ENCODE measurements around the gene ROBO2. TPM values are rescaled to one million over a fixed set of nuclear protein-coding genes. Genes with fewer than 3 reads are reported as not detected.

ROBO2 gene
- total RNA-seq, 1 donor from 2014 or later: 11.0 TPM

- Histone ChIP-seq H3K36me3 (no peaks in the 10 kb centered on the region), H3K4me3 (no peak overlapping the region), H3K27me3 (no peaks in the 10 kb centered on the region), H3K9me3 (no peaks in the 10 kb centered on the region), H3K4me1 (no peaks in the 10 kb centered on the region), H3K27ac (no peak overlapping the region)
- intact Hi-C loops (cut with DNase I): loop anchor here (10.0 kb wide), 1 partner anchor 206 kb away; the partner anchor contains the start of gene ROBO2
- no peak for DNase-seq (ENCODE audit: extremely low spot score in 2 of 2)
- TF ChIP-seq CTCF (IDR thresholded peaks at IDR 0.05) (no peak), POLR2A (IDR thresholded peaks at IDR 0.05) (no peak), POLR2AphosphoS5 (IDR thresholded peaks at IDR 0.05; ENCODE audit: insufficient read depth in 1 of 2, low read depth in 1 of 2) (no peak)
These were observed 211.2 kb downstream of the ROBO2 start for GRCh38 chr3:77251136-77251535.

GRCh38 chr3:77254967-77255831 lies 215.3 kb downstream of the ROBO2 start:
- TF ChIP-seq CTCF (IDR thresholded peaks at IDR 0.05) (peak; percentile 38 to 62 (median 56)), POLR2A (IDR thresholded peaks at IDR 0.05) (no peak), POLR2AphosphoS5 (IDR thresholded peaks at IDR 0.05; ENCODE audit: insufficient read depth in 1 of 2, low read depth in 1 of 2) (peak in 1 of 2 donors; percentile 23)
- Histone ChIP-seq H3K4me3 (no peak overlapping the region), H3K27ac (no peak overlapping the region), H3K27me3 (no peaks in the 10 kb centered on the region), H3K36me3 (no peaks in the 10 kb centered on the region), H3K4me1 (no peaks in the 10 kb centered on the region), H3K9me3 (no peaks in the 10 kb centered on the region)
- DNase-seq (ENCODE audit: extremely low spot score in 2 of 2): no peak
- intact Hi-C loops (cut with DNase I): loop anchor here (10.0 kb wide), 1 partner anchor 210 kb away; the partner anchor contains the start of gene ROBO2

GRCh38 chr3:77256584-77257503 lies 216.9 kb downstream of the ROBO2 start:
- H3K27me3 ChIP-seq: no peaks in the 10 kb centered on the region
- no peak overlapping the region for H3K27ac ChIP-seq
- TF ChIP-seq CTCF (IDR thresholded peaks at IDR 0.05) (no peak), POLR2AphosphoS5 (IDR thresholded peaks at IDR 0.05; ENCODE audit: insufficient read depth in 1 of 2, low read depth in 1 of 2) (no peak), POLR2A (IDR thresholded peaks at IDR 0.05) (no peak)
- no peaks in the 10 kb centered on the region for H3K4me1 ChIP-seq
- no peaks in the 10 kb centered on the region for H3K9me3 ChIP-seq
- intact Hi-C loops (cut with DNase I): loop anchor here (10.0 kb wide), 1 partner anchor 212 kb away; the partner anchor contains the start of gene ROBO2
- H3K36me3 ChIP-seq: no peaks in the 10 kb centered on the region
- H3K4me3 ChIP-seq: no peak overlapping the region
- no peak for DNase-seq (ENCODE audit: extremely low spot score in 2 of 2)

- no peak for TF ChIP-seq POLR2AphosphoS5 (IDR thresholded peaks at IDR 0.05; ENCODE audit: insufficient read depth in 1 of 2, low read depth in 1 of 2)
- TF ChIP-seq CTCF (IDR thresholded peaks at IDR 0.05): no peak
- no peak for TF ChIP-seq POLR2A (IDR thresholded peaks at IDR 0.05)
- H3K27ac ChIP-seq: no peak overlapping the region
- H3K4me1 ChIP-seq: no peaks in the 10 kb centered on the region
- H3K36me3 ChIP-seq: no peaks in the 10 kb centered on the region
- intact Hi-C loops (cut with DNase I): loop anchor here (10.0 kb wide), 1 partner anchor 215 kb away; the partner anchor contains the start of gene ROBO2
- DNase-seq (ENCODE audit: extremely low spot score in 2 of 2): no peak
- no peaks in the 10 kb centered on the region for H3K9me3 ChIP-seq
- H3K4me3 ChIP-seq: no peak overlapping the region
- no peaks in the 10 kb centered on the region for H3K27me3 ChIP-seq
These were observed 219.8 kb downstream of the ROBO2 start for GRCh38 chr3:77259694-77260093.

All from vagina (tissue), 2 donors.